ENCODE data around the gene GOLGA6L6. TPM values are rescaled to one million over a fixed set of nuclear protein-coding genes. Genes with fewer than 3 reads are reported as not detected.

The GOLGA6L6 gene, protein sequence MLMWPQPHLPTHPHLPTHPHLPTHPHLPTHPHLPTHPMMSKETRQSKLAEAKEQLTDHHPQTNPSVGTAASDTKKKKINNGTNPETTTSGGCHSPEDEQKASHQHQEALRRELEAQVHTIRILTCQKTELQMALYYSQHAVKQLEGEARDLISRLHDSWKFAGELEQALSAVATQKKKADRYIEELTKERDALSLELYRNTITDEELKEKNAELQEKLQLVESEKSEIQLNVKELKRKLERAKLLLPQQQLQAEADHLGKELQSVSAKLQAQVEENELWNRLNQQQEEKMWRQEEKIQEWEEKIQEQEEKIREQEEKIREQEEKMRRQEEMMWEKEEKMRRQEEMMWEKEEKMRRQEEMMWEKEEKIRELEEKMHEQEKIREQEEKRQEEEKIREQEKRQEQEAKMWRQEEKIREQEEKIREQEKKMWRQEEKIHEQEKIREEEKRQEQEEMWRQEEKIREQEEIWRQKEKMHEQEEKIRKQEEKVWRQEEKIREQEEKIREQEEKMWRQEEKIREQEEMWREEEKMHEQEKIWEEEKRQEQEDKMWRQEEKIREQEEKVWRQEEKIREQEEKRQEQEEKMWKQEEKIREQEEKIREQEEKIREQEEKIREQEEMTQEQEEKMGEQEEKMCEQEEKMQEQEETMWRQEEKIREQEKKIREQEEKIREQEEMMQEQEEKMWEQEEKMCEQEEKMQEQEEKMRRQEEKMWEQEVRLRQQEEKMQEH
- total RNA-seq = not detected in 2 replicates

DNA sequence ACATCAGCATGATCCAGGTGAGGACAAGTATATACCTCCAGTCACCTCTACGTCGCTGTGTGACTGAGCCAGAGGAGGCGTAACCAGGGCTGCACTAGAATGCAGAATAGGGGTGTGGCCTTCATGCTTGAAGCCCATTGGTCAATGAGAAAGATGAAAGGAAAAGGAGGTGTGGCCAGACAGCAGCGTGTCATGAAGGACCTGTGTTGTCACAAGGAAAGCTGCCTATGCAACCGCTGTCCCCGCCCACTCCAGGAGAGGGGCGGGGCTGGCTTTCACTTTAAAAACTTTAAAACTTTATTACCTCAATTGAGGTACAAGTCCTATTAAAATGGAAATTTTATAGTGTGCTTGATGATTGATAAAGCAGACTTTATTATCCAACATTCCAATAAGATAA is at the start of gene GOLGA6L6:
Gene GOLGA6L6, minus strand, starts transcription at position 101 of the 400 bp plus-strand sequence. Its CDS starts 91 bp downstream, at position 10.

Data from smooth muscle cell of the pulmonary artery (primary cell).